HG03571 (cell line): Measurements from ENCODE around the gene LAX1.

Source experiments
- ATAC-seq: cut with Tn5 transposase; IDR thresholded peaks from one replicate; pipeline ENCODE4 v1.9.1; 2021; ENCODE audit not compliant: unreplicated experiment

Gene LAX1

DNA sequence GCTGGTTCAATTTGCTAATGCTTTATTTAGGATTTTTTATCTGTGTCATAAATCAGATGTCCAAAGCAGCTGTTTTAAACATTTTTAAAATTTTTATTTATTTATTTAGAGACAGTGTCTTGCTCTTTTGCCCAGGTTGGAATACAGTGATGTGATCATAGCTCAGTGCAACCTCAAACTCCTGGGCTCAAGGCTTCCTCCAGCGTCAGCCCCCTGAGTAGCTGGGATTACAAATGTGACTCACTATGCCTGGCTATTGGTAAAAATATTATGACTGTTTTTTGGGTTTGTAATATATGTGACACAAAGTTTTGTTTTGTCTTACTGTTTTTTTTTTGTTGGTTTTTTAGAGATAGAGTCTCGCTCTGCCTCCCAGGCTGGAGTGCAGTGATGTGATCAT is 42.2 kb downstream of the LAX1 start:
- no peak for ATAC-seq

DNA sequence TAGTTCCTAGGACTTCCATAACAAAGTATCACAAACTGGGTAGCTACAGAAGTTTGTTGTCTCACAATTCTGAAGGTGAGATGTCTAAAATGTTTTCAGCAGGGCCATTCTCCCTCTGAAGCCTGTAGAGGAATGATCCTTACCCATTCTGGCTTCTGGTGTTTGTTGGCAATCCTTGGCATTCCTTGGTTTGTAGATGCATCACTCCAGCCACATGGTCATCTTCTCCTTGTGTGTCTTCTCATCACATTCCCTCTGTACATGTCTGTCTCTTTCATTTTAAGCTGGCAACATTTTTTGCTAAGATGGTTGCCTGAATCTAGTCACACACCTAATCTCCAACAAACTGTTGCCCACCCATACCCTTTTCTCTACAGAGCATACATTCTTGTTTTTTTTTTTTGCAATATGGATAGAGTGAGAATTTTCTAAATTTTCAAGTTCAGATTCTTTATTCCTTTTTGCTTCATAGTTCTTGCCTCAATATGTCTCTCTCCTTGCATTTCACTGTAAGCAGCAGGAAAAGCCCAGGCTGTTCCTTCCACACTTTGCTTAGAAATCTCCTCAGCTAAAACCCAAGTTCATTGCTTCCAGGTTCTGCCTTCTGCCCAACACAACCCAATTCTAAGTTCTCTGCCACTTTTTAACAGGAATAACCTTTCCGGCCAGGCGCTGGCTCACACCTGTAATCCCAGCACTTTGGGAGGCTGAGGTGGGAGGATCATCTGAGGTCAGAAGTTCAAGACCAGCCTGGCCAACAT is 48.8 kb downstream of the LAX1 start:
- ATAC-seq = no peak

DNA sequence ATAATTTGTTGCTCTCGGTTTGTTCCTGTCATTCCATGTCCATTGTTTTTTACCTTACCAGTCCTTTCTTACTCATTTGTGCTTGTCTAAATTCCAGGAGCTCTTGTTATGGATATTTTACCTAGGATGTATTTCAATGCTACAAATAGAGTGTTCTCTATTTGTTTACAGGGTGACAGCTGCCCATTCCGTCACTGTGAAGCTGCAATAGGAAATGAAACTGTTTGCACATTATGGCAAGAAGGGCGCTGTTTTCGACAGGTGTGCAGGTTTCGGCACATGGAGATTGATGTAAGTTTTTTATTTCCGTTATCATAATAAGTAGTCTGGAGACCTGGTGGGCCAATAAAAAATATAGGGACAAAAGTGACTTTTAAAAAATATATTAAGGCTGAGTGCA is 53.4 kb downstream of the LAX1 start:
- no peak for ATAC-seq

DNA sequence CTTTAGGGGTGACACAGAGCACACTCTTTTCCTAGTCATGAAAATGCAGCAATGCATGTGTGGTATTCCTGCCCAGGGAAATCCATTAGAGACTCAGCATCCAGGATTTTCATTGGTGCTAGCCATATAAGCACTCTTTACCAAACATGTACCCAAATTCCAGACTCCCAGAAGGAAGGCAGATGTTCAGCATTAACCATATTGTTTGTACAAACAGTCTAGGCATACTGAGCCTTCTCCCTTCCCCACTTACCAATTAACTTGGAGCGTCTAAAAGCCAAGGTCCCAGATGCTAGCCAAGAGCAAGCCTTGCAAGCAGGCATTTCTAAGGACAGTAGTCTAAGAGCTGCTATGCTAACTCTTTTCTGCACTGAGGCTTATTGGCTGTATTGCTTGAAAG is 58.3 kb downstream of the LAX1 start:
- no peak for ATAC-seq
